Epidermal melanocyte (primary cell): ENCODE data around the gene PXN.
"Not testable (repeated sequence)": the region's sequence is repeated elsewhere in the genome, so short reads cannot be mapped to it uniquely, and the experiment has no call there.

Source experiments
- DNase-seq: peaks from one replicate; pipeline ENCODE4 v3.0.0; 2011; ENCODE audit warnings: low spot score; ENCODE audit not compliant: insufficient read length

The PXN gene

GRCh38 chr12:120211904-120212283 lies 53.6 kb downstream of the PXN start:
- no peak for DNase-seq

- no peak for DNase-seq
These were observed 54.2 kb downstream of the PXN start for GRCh38 chr12:120211243-120211903.

- DNase-seq, result peak; percentile 13
These were observed 55.7 kb downstream of the PXN start for GRCh38 chr12:120209851-120210250.

- no peak for DNase-seq
These were observed 58.3 kb downstream of the PXN start for GRCh38 chr12:120207227-120207626.

- DNase-seq, result not testable (repeated sequence)
These were observed 58.7 kb downstream of the PXN start for GRCh38 chr12:120206781-120207180.

GRCh38 chr12:120206228-120206627 lies 59.3 kb downstream of the PXN start:
- DNase-seq, result no peak

GRCh38 chr12:120204171-120204570 lies 61.4 kb downstream of the PXN start:
- DNase-seq, result no peak

GRCh38 chr12:120200364-120200800 lies 65.1 kb downstream of the PXN start:
- no peak for DNase-seq

GRCh38 chr12:120199595-120200306 lies 65.8 kb downstream of the PXN start:
- DNase-seq, result no peak

- DNase-seq, result no peak
These were observed 66.5 kb downstream of the PXN start for GRCh38 chr12:120199025-120199424.

GRCh38 chr12:120197542-120197887 lies 68.0 kb downstream of the PXN start:
- no peak for DNase-seq

GRCh38 chr12:120196817-120197541 lies 68.6 kb downstream of the PXN start:
- not testable (repeated sequence) for DNase-seq

- no peak for DNase-seq
These were observed 69.2 kb downstream of the PXN start for GRCh38 chr12:120196363-120196762.

GRCh38 chr12:120194534-120195395 lies 70.8 kb downstream of the PXN start, which contains the start of gene GCN1:
TSS of gene GCN1 (minus strand) at chr12:120194715. CDS start at chr12:120194697, 18 bp downstream.
- DNase-seq, result peak; percentile 65

- no peak for DNase-seq
These were observed 71.3 kb downstream of the PXN start for GRCh38 chr12:120194226-120194533.

GRCh38 chr12:120193286-120193685 lies 72.2 kb downstream of the PXN start:
- not testable (repeated sequence) for DNase-seq

GRCh38 chr12:120190985-120191480 lies 74.5 kb downstream of the PXN start:
- DNase-seq, result no peak

GRCh38 chr12:120190386-120190785 lies 75.1 kb downstream of the PXN start:
- DNase-seq, result no peak

GRCh38 chr12:120186654-120187053 lies 78.9 kb downstream of the PXN start:
- DNase-seq, result no peak

GRCh38 chr12:120183211-120183631 lies 82.3 kb downstream of the PXN start:
- no peak for DNase-seq

- DNase-seq, result no peak
These were observed 83.4 kb downstream of the PXN start for GRCh38 chr12:120181991-120182631.
